ENCODE measurements around the gene HMGN3. TPM values are rescaled to one million over a fixed set of nuclear protein-coding genes. Genes with fewer than 3 reads are reported as not detected.

HMGN3 gene
- total and polyA plus RNA-seq, 2 of the 4 experiments (the other 2 are of a cell fraction), result 6.8 to 35.5 TPM

DNA sequence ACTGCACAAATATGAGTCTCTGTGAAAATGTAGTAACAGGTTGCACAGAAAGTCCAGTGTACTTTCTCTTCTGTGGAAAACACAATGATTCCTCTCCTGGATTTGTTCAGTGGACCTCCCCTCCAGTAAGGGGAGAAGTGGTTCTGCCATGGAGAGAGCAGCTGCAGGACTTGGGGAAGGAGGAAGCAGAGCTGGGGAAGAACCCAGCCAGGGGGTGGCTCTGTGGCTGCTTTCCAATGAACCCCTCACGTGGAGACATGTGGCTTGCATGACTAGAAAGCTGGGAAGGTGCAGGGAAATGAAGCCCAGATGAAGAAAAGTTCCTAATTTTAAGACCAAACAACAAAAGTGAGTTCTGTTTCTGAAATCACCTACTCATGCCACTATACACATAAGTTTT lies 31.9 kb downstream of the HMGN3 start:
- WGBS, 2 experiments (ENCODE audit: extremely low coverage in 2 of 2, insufficient read length in 1 of 2), result no CpG with 5 or more reads among the region's 1 CpG
- Histone ChIP-seq H3K27ac (ENCODE audit: insufficient read depth, low read length) (no peak overlapping the region), H3K4ac (ENCODE audit: low read depth, low read length) (no peak overlapping the region), H3K4me3 (ENCODE audit: insufficient read depth, low read depth, low read length) (no peak overlapping the region), H2BK5ac (ENCODE audit: low read depth, low read length, poor library complexity, severe bottlenecking) (no peak overlapping the region), H4K91ac (ENCODE audit: insufficient read depth, low read depth, low read length) (no peak overlapping the region), H2BK20ac (ENCODE audit: low read depth, low read length) (no peak overlapping the region), H3K4me1 (ENCODE audit: control insufficient read depth, insufficient read depth, low read length) (no peaks in the 10 kb centered on the region), H2AK5ac (ENCODE audit: low read depth, low read length) (no peak overlapping the region), H2BK15ac (ENCODE audit: low read depth, low read length) (no peak overlapping the region), H3K9me3 (ENCODE audit: control insufficient read depth, insufficient read depth, low read length) (no peaks in the 10 kb centered on the region), H3K14ac (replicated peaks; ENCODE audit: low read depth, low read length) (no peak overlapping the region), H3K23ac (ENCODE audit: low read depth, low read length) (no peak overlapping the region), H3K18ac (ENCODE audit: low read depth, low read length) (no peak overlapping the region), H2BK120ac (ENCODE audit: low read depth, low read length) (no peak overlapping the region), H3K36me3 (ENCODE audit: control insufficient read depth, insufficient read depth, low read length) (peaks cover 2% of the 10 kb centered on the region; the same call in 1 of the 2 replicates), H2AFZ (replicated peaks; ENCODE audit: low read length, poor library complexity) (no peak overlapping the region), H3K4me2 (ENCODE audit: low read depth, low read length) (no peak overlapping the region), H4K8ac (ENCODE audit: low read depth in 2 of 2, low read length in 2 of 2) (no peak overlapping the region), H3K79me1 (ENCODE audit: low read depth in 1 of 2, low read length in 2 of 2) (no peaks in the 10 kb centered on the region), H3K9ac (ENCODE audit: low read depth, low read length) (no peak overlapping the region), H3K27me3 (ENCODE audit: control insufficient read depth, insufficient read depth, low read length) (no peaks in the 10 kb centered on the region), H2AK9ac (replicated peaks; ENCODE audit: low read depth, low read length, poor library complexity) (no peak overlapping the region), H4K5ac (ENCODE audit: low read depth, low read length) (no peak overlapping the region), H3K9me1 (ENCODE audit: insufficient read depth, low read length) (no peaks in the 10 kb centered on the region), H3K56ac (ENCODE audit: extremely low read depth, insufficient read depth, low read length) (no peak overlapping the region), H4K20me1 (ENCODE audit: insufficient read depth, low read length) (no peaks in the 10 kb centered on the region)
- ATAC-seq (ENCODE audit: low read depth) (no peak), DNase-seq (no peak)
- intact Hi-C loops (cut with micrococcal nuclease) (no loop called here), dilution Hi-C loops (cut with HindIII; ENCODE audit: low sequenced_read_pairs, unreplicated experiment) (no loop called here), in situ Hi-C loops (cut with MboI; ENCODE audit: low sequenced_read_pairs) (no loop called here)
- TF ChIP-seq RFX5 (IDR thresholded peaks at IDR 0.05; ENCODE audit: low read depth, low read length) (no peak), POLR2A (IDR thresholded peaks at IDR 0.05; ENCODE audit: low read depth, low read length) (no peak), MAZ (IDR thresholded peaks at IDR 0.05; ENCODE audit: borderline replicate concordance, low read depth, low read length) (no peak)
- CTCF ChIA-PET, result no interaction called here
- BruUV-seq (replicated peaks), result no TSS peak
- POLR2A ChIA-PET (ENCODE audit: unreplicated experiment), result no interaction called here
